GM10248 (cell line): ENCODE measurements around the gene POU2F2.

ENCODE experiments used
- CTCF ChIA-PET: fragments of 300-600 bp; sonication (Branson Sonifier 250); formaldehyde crosslinking; extraction: SDS; loops from one replicate; lab custom pipeline; 2021; ENCODE audit warnings: antibody characterized with exemption; lab: Yijun Ruan, JAX
- POLR2A ChIA-PET: fragments of 350-650 bp; sonication (Branson Sonifier 250); formaldehyde crosslinking; extraction: SDS; loops from one replicate; lab custom pipeline; 2020; ENCODE audit warnings: antibody characterized with exemption; lab: Yijun Ruan, JAX
- DNase-seq: peaks from one replicate; pipeline ENCODE4 v3.0.0; 2012; ENCODE audit errors: extremely low spot score
- TF ChIP-seq, protein P1 (sequence below): IDR thresholded peaks from 2 replicates; pipeline ENCODE4 v1.5.1; 2012; ENCODE audit warnings: mild to moderate bottlenecking, low read depth; ENCODE audit errors: extremely low read depth, missing control alignments, control extremely low read depth

The POU2F2 gene

DNA sequence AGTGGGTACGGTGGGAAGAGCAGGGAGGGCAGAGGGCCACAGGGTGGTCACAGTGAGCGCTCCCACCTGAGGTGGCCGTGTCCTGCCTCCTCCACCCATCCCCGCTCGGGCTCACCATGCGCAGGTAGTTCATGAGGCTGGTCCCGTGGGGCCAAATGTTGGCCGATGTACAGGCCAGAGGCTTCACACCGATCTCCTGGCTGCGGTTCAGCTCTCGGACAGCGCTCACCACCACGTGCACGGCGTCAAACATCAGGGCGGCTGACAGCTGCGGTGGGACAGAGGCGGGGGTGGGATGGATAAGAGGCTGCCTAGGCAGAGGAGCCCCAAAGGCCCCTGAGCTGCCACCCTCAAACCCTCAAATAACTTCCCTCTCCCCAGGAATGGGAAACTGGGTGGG, 78.0 kb downstream of the POU2F2 start:
- ChIA-PET POLR2A (no interaction called here), CTCF (no interaction called here)
- TF ChIP-seq, protein P1, sequence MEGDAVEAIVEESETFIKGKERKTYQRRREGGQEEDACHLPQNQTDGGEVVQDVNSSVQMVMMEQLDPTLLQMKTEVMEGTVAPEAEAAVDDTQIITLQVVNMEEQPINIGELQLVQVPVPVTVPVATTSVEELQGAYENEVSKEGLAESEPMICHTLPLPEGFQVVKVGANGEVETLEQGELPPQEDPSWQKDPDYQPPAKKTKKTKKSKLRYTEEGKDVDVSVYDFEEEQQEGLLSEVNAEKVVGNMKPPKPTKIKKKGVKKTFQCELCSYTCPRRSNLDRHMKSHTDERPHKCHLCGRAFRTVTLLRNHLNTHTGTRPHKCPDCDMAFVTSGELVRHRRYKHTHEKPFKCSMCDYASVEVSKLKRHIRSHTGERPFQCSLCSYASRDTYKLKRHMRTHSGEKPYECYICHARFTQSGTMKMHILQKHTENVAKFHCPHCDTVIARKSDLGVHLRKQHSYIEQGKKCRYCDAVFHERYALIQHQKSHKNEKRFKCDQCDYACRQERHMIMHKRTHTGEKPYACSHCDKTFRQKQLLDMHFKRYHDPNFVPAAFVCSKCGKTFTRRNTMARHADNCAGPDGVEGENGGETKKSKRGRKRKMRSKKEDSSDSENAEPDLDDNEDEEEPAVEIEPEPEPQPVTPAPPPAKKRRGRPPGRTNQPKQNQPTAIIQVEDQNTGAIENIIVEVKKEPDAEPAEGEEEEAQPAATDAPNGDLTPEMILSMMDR: no peak
- DNase-seq: no peak

DNA sequence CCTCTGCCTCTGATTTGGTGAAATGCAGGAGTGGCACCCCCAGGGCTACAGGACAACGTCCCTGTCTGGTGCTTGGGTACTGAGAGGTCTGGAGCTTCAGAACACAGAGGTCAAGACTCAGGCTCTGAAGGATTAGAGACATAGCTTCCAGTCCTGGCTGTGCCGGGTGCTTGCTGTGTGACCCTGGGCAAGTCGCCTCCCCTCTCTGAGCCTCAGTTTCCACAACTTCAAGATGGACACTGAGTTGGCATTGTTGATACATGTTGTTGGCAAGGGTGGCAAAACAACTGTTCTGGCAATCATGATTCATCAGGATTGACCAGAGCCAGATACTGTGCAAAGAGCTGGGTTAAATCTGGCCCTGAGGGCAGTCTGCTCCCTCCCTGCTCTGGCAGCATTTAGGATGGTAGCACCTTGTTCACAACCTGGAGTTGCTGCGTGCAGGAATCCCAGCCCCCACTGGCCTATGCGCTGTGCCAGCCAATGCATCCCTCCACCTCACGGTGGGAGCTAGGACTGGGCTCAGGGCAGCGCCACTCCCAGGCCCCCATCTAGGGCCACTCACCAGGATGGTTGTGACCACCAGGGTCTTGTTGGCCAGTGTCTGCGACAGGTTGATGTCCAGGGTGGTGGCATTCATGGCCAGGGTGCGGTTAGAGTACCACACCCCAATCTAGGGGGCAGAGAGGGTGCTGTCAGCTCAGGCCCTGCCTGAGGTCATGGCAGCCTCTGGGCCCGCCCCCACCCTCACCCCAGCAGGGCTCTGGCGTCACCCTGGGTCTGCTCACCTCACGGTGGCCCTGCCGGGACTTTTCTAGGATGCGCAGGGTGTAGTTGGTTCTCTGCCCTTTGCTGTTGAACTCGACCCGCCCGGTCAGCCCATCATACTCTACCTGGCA, 79.0 kb downstream of the POU2F2 start:
- TF ChIP-seq, protein P1: no peak
- CTCF ChIA-PET: interaction anchor here (1.1 to 5.8 kb wide), 3 partner anchors 9 to 19 kb away, joined by 3 to 26 read pairs (median 4); no protein-coding TSS in a partner anchor
- DNase-seq: no peak
- POLR2A ChIA-PET: no interaction called here

DNA sequence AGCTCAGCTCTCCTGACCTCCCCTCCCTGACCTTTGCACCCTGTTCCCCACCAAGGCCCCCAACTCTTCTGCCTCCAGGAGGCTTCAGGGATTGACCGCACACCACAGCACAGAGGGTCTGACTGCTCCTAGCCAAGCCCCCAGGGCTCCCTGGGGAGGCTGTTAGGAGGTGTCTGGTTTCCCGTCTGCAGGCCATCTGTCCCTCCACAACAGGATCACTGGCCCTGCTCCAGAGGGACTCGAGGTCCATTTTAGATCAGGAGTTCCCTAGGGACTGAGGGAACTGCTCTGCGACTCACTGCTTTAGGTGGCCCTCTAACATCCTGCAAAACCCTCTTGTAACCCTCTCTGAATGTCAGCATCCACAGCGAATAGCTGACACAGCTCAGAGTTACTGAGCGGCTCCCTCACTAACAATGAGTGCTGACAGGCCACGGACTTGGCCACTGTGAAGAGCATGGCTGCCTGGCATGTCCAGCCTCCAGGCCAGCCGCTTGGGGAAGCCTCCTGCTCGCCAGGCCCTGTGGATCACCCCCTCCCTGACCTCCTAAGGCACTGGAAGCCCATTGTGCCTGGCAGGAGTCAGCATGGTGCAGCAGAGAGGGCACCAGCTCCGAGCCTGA, 79.9 kb downstream of the POU2F2 start:
- CTCF ChIA-PET: interaction anchor here (1.0 to 5.8 kb wide), 3 partner anchors 9 to 18 kb away, joined by 3 to 26 read pairs (median 4); no protein-coding TSS in a partner anchor
- POLR2A ChIA-PET: interaction anchor here (0.5 kb wide), 1 partner anchor 368 kb away, joined by 3 read pairs; no protein-coding TSS in a partner anchor
- no peak for DNase-seq
- TF ChIP-seq, protein P1: no peak

DNA sequence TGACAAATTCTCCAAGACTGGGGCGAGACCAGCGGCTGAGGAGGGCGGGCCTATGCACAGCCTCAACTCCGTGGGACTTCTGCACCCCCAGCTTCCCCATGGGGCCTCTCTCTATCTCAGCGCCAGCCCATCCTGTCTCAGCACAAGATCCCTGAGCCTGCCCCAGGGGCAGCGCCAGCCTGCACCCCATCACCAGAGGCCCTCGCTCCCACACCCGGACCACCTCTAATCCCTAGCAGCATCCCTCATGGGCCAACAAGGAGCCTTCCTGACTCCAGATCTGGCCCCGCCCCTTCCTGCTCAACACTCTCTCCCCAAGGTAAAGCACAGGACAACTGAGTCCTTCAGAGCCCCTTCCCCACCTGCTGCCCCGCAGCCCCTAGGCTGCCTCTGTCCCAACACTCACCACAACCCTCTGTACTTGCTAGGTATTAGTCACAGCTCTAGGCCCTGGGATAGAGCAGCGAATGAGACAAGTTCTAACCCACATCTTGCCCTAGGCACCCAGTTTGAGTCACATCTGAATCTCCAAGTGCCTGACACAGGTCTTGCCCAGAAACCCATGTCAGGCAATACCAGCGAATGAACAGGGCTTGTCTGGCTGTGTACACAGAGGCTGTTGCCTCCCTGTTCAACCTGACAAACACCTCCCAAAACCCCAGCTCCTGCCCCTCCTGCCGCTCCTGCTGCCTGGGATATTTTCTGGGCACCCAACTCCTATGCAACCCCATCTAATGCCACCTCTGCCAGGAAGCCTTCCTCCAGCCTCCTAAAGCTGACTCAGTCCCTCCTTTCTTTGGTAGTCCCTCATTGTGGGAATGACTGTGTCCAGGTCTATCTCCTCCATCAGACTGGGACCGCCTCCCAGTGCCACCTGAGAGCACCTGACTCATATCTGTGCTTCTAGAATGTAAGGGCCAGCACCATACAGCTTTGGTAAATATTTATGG, 80.8 kb downstream of the POU2F2 start:
- CTCF ChIA-PET: interaction anchor here (1.0 to 5.8 kb wide), 2 partner anchors 10 to 17 kb away, joined by 3 to 26 read pairs; no protein-coding TSS in a partner anchor
- POLR2A ChIA-PET: interaction anchor here (0.5 kb wide), 1 partner anchor 369 kb away, joined by 3 read pairs; no protein-coding TSS in a partner anchor

DNA sequence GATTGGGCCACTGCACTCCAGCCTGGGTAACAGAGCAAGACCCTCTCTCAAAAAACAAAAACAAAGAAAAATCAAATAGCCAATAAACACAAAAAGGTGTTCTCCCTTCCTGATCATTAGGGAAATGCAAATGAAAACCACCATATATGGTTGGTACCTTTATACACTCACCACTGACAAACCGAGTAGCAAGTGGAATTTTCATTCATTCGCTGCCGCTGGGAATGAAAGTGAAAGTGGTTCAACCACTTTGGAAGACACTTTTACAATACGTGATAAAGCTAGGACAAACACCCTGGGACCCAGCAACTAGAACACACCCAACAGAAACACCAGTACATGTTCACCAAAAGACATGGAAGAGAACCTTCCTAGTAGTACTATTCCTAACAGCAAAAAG, 83.3 kb downstream of the POU2F2 start:
- POLR2A ChIA-PET: no interaction called here
- DNase-seq: no peak
- TF ChIP-seq, protein P1: no peak
- CTCF ChIA-PET: interaction anchor here (5.8 kb wide), 1 partner anchor 14 kb away, joined by 26 read pairs; no protein-coding TSS in a partner anchor

More for the DNA sequence above, 80.8 kb downstream of the POU2F2 start:
- DNase-seq: no peak
- TF ChIP-seq, protein P1: no peak
